SK-N-SH (cell line): ENCODE results near the gene KIFC3. TPM values are rescaled to one million over a fixed set of nuclear protein-coding genes. Genes with fewer than 3 reads are reported as not detected.

Experiments used
- CTCF ChIA-PET: fragments of 300-600, 350-600 bp; formaldehyde crosslinking; extraction: SDS; loops from one replicate; lab custom pipeline; 2021; lab: Yijun Ruan, JAX
- POLR2A ChIA-PET: fragments of 350-600 bp; sonication (Branson Sonifier 250); formaldehyde crosslinking; extraction: SDS; loops from one replicate; lab custom pipeline; 2020; ENCODE audit warnings: antibody characterized with exemption, inconsistent platforms; lab: Yijun Ruan, JAX
- DNase-seq: peaks from one replicate; pipeline ENCODE4 v3.0.0; 2012
- H2AFZ ChIP-seq: fragments of 200-600 bp; sonication (generic); 2 replicates; pipeline ENCODE4 v1.8.1; 2016; ENCODE audit warnings: antibody characterized with exemption, mild to moderate bottlenecking, low read depth
- H3F3A ChIP-seq: fragments of 200-600 bp; sonication (generic); replicated peaks from 2 replicates; pipeline ENCODE3; 2016; ENCODE audit warnings: antibody characterized with exemption, mild to moderate bottlenecking; ENCODE audit not compliant: insufficient read depth
- H3K27ac ChIP-seq, 2 experiments: fragments of 200-500 bp in 1 of 2; fragments of 200-600 bp in 1 of 2; sonication (Bioruptor generic) in 1 of 2; sonication (generic), shearing (Covaris generic) in 1 of 2; 2 replicates each; pipeline versions ENCODE4 v1.5.1 to v1.6.1; 2014 to 2016; ENCODE audit warnings: low read depth in 2 of 2, inconsistent platforms in 1 of 2, low read length in 1 of 2, mild to moderate bottlenecking in 1 of 2, mixed read lengths in 1 of 2
- H3K27me3 ChIP-seq: fragments of 200-600 bp; sonication (generic), shearing (Covaris generic); 2 replicates; pipeline ENCODE4 v1.6.1; 2016; ENCODE audit warnings: mixed run types; ENCODE audit not compliant: insufficient read depth
- H3K36me3 ChIP-seq, 2 experiments: fragments of 200-500 bp in 1 of 2; fragments of 200-600 bp in 1 of 2; sonication (Bioruptor generic) in 1 of 2; sonication (generic) in 1 of 2; replicated peaks in 1 of 2; 2 replicates each; pipeline versions ENCODE3 to v1.5.1; 2014 to 2016; ENCODE audit warnings: low read length in 1 of 2, mild to moderate bottlenecking in 1 of 2; ENCODE audit not compliant: insufficient read depth in 2 of 2, control insufficient read depth in 1 of 2
- H3K4me1 ChIP-seq, 2 experiments: fragments of 200-500 bp in 1 of 2; fragments of 200-600 bp in 1 of 2; sonication (Bioruptor generic) in 1 of 2; sonication (generic), shearing (Covaris generic) in 1 of 2; 2 replicates each; pipeline versions ENCODE4 v1.5.1 to v1.6.1; 2014 to 2016; ENCODE audit warnings: low read depth in 1 of 2, low read length in 1 of 2, mixed run types in 1 of 2; ENCODE audit not compliant: insufficient read depth in 2 of 2, control insufficient read depth in 1 of 2
- H3K4me2 ChIP-seq: fragments of 200-600 bp; sonication (generic), shearing (Covaris generic); 2 replicates; pipeline ENCODE4 v1.6.1; 2017; ENCODE audit warnings: mixed run types
- H3K4me3 ChIP-seq, 2 experiments: fragments of 200-500 bp in 1 of 2; fragments of 200-600 bp in 1 of 2; sonication (Bioruptor generic) in 1 of 2; sonication (generic), shearing (Covaris generic) in 1 of 2; 2 replicates each; pipeline versions ENCODE4 v1.5.1 to v1.8.1; 2014 to 2016; ENCODE audit warnings: low read depth in 2 of 2, inconsistent platforms in 1 of 2, low read length in 1 of 2, mild to moderate bottlenecking in 1 of 2, mixed read lengths in 1 of 2, moderate library complexity in 1 of 2
- H3K79me2 ChIP-seq: fragments of 200-600 bp; sonication (generic); 2 replicates; pipeline ENCODE4 v1.8.1; 2017; ENCODE audit warnings: mild to moderate bottlenecking; ENCODE audit not compliant: insufficient read depth
- H3K9ac ChIP-seq: fragments of 200-600 bp; sonication (generic); 2 replicates; pipeline ENCODE4 v1.6.1; 2017; ENCODE audit warnings: mixed run types
- H3K9me2 ChIP-seq: fragments of 200-600 bp; sonication (generic); 2 replicates; pipeline ENCODE4 v1.6.1; 2017; ENCODE audit warnings: mixed run types
- H3K9me3 ChIP-seq: fragments of 200-600 bp; sonication (generic); 2 replicates; pipeline ENCODE4 v1.6.1; 2017; ENCODE audit warnings: mixed run types, mild to moderate bottlenecking, moderate library complexity
- H4K20me1 ChIP-seq: fragments of 200-600 bp; sonication (generic); 2 replicates; pipeline ENCODE4 v1.6.1; 2017; ENCODE audit warnings: mild to moderate bottlenecking, mixed run types; ENCODE audit not compliant: insufficient read depth
- CHD2 ChIP-seq: fragments of 150-350 bp; IDR thresholded peaks from 2 replicates; pipeline ENCODE4 v1.6.1; 2018; ENCODE audit warnings: low read length; ENCODE audit not compliant: partially characterized antibody
- EZH2phosphoT487 ChIP-seq: fragments of 200-600 bp; sonication (generic); IDR thresholded peaks from 2 replicates; pipeline ENCODE4 v1.6.1; 2017; ENCODE audit warnings: low read depth, mixed run types, mild to moderate bottlenecking, antibody characterized with exemption, moderate library complexity, borderline replicate concordance
- FOXJ3 ChIP-seq: sonication (generic); formaldehyde crosslinking; IDR thresholded peaks from 2 replicates; pipeline ENCODE4 v1.5.1; 2020; ENCODE audit warnings: mild to moderate bottlenecking, missing genetic modification reagents
- MXI1 ChIP-seq: IDR thresholded peaks from 2 replicates; pipeline ENCODE4 v1.6.1; 2012; ENCODE audit warnings: mild to moderate bottlenecking, low read depth, low read length, improper control_type of control experiment
- POLR2AphosphoS5 ChIP-seq: IDR thresholded peaks from 2 replicates; pipeline ENCODE4 v1.6.1; 2012; ENCODE audit warnings: low read depth, low read length
- RAD21 ChIP-seq: IDR thresholded peaks from 2 replicates; pipeline ENCODE4 v1.6.1; 2012; ENCODE audit warnings: mild to moderate bottlenecking, low read length
- RFX5 ChIP-seq: IDR thresholded peaks from 2 replicates; pipeline ENCODE4 v1.6.1; 2012; ENCODE audit warnings: mild to moderate bottlenecking, improper control_type of control experiment, low read length
- SIN3A ChIP-seq: IDR thresholded peaks from 2 replicates; pipeline ENCODE4 v1.6.1; 2012; ENCODE audit warnings: low read depth, mild to moderate bottlenecking, low read length, moderate library complexity, borderline replicate concordance
- SMC3 ChIP-seq: IDR thresholded peaks from 2 replicates; pipeline ENCODE4 v1.6.1; 2012; ENCODE audit warnings: low read depth, low read length, improper control_type of control experiment
- TAF1 ChIP-seq: IDR thresholded peaks from 2 replicates; pipeline ENCODE4 v1.6.1; 2012; ENCODE audit warnings: low read depth, mild to moderate bottlenecking, low read length, moderate library complexity, borderline replicate concordance
- YY1 ChIP-seq: IDR thresholded peaks from 2 replicates; pipeline ENCODE4 v1.4.0; 2012; ENCODE audit warnings: low read depth, mild to moderate bottlenecking
- WGBS: methylation state at CpG from one replicate; pipeline ENCODE4 v1.1.6; 2017; ENCODE audit warnings: low lambda C conversion rate; 5-methylcytosine and 5-hydroxymethylcytosine counted together
- polyA plus RNA-seq, 3 experiments: library from polyadenylated mRNA; depleted of rRNA; stranded (reverse); fragments of >200 nt; gene quantifications; 2 replicates each; pipeline ENCODE4 v1.2.3, GENCODE V29; 2012
- TF ChIP-seq, protein P1 (sequence below): IDR thresholded peaks from 2 replicates; pipeline ENCODE4; 2012
- TF ChIP-seq, protein P2 (sequence below): fragments of 200-600 bp; sonication (generic); IDR thresholded peaks from 2 replicates; pipeline ENCODE4 v1.6.1; 2017; ENCODE audit warnings: antibody characterized with exemption, mild to moderate bottlenecking, moderate library complexity
- TF ChIP-seq, protein P3 (sequence below): IDR thresholded peaks from 2 replicates; pipeline ENCODE4 v1.4.0; 2012; ENCODE audit warnings: low read depth

Gene KIFC3
- polyA plus RNA-seq, 1 of the 3 experiments (the other 2 are of a cell fraction): 65.4 TPM

DNA sequence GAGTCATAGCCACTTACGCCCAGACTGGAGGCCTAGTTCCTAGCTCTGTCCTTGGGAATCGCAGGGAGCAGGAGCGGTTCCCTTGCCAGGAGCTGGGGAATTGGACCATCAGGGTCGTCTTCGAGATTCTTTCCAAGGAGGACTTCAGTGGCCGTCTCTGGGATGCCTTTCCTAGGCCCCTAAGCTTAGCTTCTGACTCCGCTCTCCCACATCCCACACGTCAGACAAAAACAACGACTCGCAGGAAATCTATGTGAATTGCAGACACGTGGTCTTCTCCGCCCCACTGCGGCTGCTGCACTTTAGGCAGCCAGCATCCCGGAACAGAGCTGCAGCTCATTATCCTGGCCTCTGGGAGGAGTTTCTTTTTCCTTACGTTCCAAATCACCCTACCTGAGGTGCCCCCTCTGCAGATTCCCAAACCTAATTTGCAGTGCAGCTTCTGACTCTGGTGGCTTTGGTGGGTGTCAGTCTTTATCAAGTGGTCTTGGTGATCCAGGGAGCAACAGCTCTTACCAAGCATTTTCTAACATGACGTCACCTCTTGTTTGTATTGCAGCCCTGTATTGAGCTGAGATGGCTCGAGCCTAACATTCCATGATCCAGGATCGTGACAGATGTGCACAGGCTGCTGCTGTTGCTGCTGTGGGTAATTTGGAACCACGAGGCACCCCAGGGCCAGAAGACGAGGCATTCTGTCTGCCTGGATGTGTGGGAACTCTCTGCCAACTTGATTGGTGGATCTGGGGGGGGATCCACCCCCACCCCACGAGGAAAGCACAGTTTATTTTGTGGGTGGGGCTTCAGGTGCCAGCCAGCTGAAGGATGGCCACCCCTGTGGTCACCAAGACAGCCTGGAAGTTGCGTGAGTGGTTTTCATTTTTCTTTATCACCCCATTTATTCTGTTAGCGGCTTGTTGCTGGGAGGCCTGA, 65.6 kb downstream of the KIFC3 start (continued):
- TF ChIP-seq SMC3 (no peak), POLR2AphosphoS5 (no peak), TAF1 (no peak), EZH2phosphoT487 (no peak), FOXJ3 (CRISPR knock-in tag) (no peak), SIN3A (0 out of 2 replicates have a peak, but pooled peaks have one; percentile 37), CHD2 (no peak), RAD21 (no peak; the same call in 1 of the 2 replicates), MXI1 (peak; percentile 93), YY1 (no peak)
- TF ChIP-seq, protein P1, sequence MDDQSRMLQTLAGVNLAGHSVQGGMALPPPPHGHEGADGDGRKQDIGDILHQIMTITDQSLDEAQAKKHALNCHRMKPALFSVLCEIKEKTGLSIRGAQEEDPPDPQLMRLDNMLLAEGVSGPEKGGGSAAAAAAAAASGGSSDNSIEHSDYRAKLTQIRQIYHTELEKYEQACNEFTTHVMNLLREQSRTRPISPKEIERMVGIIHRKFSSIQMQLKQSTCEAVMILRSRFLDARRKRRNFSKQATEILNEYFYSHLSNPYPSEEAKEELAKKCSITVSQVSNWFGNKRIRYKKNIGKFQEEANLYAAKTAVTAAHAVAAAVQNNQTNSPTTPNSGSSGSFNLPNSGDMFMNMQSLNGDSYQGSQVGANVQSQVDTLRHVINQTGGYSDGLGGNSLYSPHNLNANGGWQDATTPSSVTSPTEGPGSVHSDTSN: no peak
- TF ChIP-seq, protein P2, sequence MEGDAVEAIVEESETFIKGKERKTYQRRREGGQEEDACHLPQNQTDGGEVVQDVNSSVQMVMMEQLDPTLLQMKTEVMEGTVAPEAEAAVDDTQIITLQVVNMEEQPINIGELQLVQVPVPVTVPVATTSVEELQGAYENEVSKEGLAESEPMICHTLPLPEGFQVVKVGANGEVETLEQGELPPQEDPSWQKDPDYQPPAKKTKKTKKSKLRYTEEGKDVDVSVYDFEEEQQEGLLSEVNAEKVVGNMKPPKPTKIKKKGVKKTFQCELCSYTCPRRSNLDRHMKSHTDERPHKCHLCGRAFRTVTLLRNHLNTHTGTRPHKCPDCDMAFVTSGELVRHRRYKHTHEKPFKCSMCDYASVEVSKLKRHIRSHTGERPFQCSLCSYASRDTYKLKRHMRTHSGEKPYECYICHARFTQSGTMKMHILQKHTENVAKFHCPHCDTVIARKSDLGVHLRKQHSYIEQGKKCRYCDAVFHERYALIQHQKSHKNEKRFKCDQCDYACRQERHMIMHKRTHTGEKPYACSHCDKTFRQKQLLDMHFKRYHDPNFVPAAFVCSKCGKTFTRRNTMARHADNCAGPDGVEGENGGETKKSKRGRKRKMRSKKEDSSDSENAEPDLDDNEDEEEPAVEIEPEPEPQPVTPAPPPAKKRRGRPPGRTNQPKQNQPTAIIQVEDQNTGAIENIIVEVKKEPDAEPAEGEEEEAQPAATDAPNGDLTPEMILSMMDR: peak; percentile 28; the same call in 1 of the 2 replicates

DNA sequence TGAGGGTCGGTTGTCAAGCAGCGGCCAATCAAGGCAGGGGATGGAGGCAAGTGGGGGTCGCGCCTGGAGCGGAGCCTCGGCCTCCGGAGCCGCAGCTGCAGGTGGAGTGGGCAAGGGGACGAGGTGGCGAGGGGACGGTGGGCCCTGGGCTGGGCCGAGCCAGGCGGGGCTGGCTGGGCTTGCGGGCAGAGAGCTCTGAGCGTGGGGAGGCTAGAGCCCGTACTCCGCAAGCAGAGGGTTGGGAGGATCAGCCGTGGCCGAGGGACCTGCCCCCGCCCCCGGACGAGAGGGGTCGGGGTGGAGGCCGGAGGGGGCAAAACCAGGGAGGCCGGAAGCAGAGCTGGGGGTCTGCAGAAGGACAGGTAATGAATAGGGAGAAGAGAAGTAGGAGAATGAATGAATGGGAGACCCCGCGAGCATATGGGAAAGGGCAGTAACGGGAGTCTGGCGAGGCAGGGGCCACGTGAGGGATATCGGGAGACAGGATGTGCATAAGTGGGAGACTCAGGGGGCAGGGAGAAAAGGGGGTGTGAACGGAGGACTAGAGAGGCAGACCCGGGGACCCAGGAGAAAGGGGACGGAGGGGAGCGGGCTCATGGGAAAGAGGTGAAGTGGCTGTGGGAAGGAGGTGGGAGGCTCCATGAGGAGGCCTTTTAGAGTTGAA, 66.4 kb downstream of the KIFC3 start, which contains the start of gene KATNB1:
KATNB1 (plus strand) TSS at position 16 of the 664 bp plus-strand sequence. CDS start 1,474 bp downstream, outside the sequence.
- TF ChIP-seq MXI1: peak; percentile 61
- no peak for TF ChIP-seq FOXJ3 (CRISPR knock-in tag)
- no peak for TF ChIP-seq SIN3A
- no peak for TF ChIP-seq RFX5
- TF ChIP-seq, protein P3, sequence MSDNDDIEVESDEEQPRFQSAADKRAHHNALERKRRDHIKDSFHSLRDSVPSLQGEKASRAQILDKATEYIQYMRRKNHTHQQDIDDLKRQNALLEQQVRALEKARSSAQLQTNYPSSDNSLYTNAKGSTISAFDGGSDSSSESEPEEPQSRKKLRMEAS: peak; percentile 11; the same call in 1 of the 2 replicates
- peaks cover 23% of the 10 kb centered on the region; the same call in 1 of the 2 replicates for H3K79me2 ChIP-seq
- ChIA-PET POLR2A (interaction anchor here (0.6 to 1.0 kb wide), 5 partner anchors 10 to 300 kb away, joined by 3 to 6 read pairs (median 3); no protein-coding TSS in a partner anchor), CTCF (interaction anchor here (0.7 to 4.0 kb wide), 14 partner anchors 19 to 264 kb away, joined by 3 to 16 read pairs (median 4); no protein-coding TSS in a partner anchor)
- H2AFZ ChIP-seq: peak within 1 kb of the TSS; percentile 81
- H3K9me3 ChIP-seq: no peaks in the 10 kb centered on the region
- no peaks in the 10 kb centered on the region for H3K9me2 ChIP-seq
- H4K20me1 ChIP-seq: no peaks in the 10 kb centered on the region
- peak within 1 kb of the TSS; percentile 98 for H3K4me2 ChIP-seq
- no peak for DNase-seq
- peak within 1 kb of the TSS; percentile 61 to 83 for H3K4me3 ChIP-seq
- H3K36me3 ChIP-seq: peaks cover 0 to 7% of the 10 kb centered on the region in 2 experiments
- H3K4me1 ChIP-seq: peaks cover 9 to 15% of the 10 kb centered on the region in 2 experiments; a peak in 2 of 4 replicates
- H3K27me3 ChIP-seq: no peaks in the 10 kb centered on the region
- 1% methylated on average over 21 of the region's 35 CpGs for WGBS
- peak within 1 kb of the TSS; percentile 95 for H3K9ac ChIP-seq
- peaks cover 5% of the 10 kb centered on the region for H3F3A ChIP-seq
- H3K27ac ChIP-seq: peak within 1 kb of the TSS; percentile 72 to 85
